Neuronal stem cell (in vitro differentiated cells): ENCODE measurements around the gene SERPINB5. TPM values are rescaled to one million over a fixed set of nuclear protein-coding genes. Genes with fewer than 3 reads are reported as not detected.

Experiments
- DNase-seq: peaks from one replicate; pipeline ENCODE4 v3.0.0-alpha.2; 2013; ENCODE audit warnings: low spot score
- H2AFZ ChIP-seq: one replicate; pipeline ENCODE4 v1.6.1; 2013; ENCODE audit warnings: mild to moderate bottlenecking, low read length, inconsistent platforms
- H2AK5ac ChIP-seq: 2 replicates; pipeline ENCODE4 v1.6.1; 2013; ENCODE audit warnings: low read depth, mild to moderate bottlenecking, inconsistent platforms, low read length, moderate library complexity, mixed read lengths
- H2BK120ac ChIP-seq: 2 replicates; pipeline ENCODE4 v1.6.1; 2013; ENCODE audit warnings: low read depth, mild to moderate bottlenecking, inconsistent platforms, low read length, moderate library complexity, mixed read lengths
- H2BK12ac ChIP-seq: one replicate; pipeline ENCODE4 v1.6.1; 2013; ENCODE audit warnings: low read length, inconsistent platforms
- H2BK15ac ChIP-seq: 2 replicates; pipeline ENCODE4 v1.6.1; 2013; ENCODE audit warnings: mild to moderate bottlenecking, low read length, inconsistent platforms, mixed read lengths
- H2BK5ac ChIP-seq: one replicate; pipeline ENCODE4 v1.6.1; 2013; ENCODE audit warnings: inconsistent platforms, mild to moderate bottlenecking, low read length, moderate library complexity
- H3K14ac ChIP-seq: one replicate; pipeline ENCODE4 v1.6.1; 2013; ENCODE audit warnings: low read length, inconsistent platforms
- H3K18ac ChIP-seq: 2 replicates; pipeline ENCODE4 v1.6.1; 2013; ENCODE audit warnings: low read length, inconsistent platforms
- H3K23ac ChIP-seq: 2 replicates; pipeline ENCODE4 v1.6.1; 2013; ENCODE audit warnings: low read depth, mild to moderate bottlenecking, mixed read lengths, low read length, inconsistent platforms; ENCODE audit not compliant: poor library complexity
- H3K27ac ChIP-seq: replicated peaks from 3 replicates; pipeline ENCODE4 v1.5.1; 2013; ENCODE audit warnings: low read length, inconsistent platforms
- H3K27me3 ChIP-seq, 3 experiments: 2 replicates each; pipeline ENCODE4 v1.6.1; 2013; ENCODE audit warnings: low read length in 3 of 3, mild to moderate bottlenecking in 2 of 3, inconsistent platforms in 1 of 3, low read depth in 1 of 3, mixed read lengths in 1 of 3, moderate library complexity in 1 of 3; ENCODE audit not compliant: control insufficient read depth in 3 of 3, insufficient read depth in 3 of 3
- H3K36me3 ChIP-seq, 2 donors: replicated peaks in 1 of 2; 2 replicates each; pipeline ENCODE4 v1.6.1; 2013; ENCODE audit warnings: low read length in 2 of 2; ENCODE audit not compliant: control insufficient read depth in 2 of 2, insufficient read depth in 2 of 2
- H3K4ac ChIP-seq: 2 replicates; pipeline ENCODE4 v1.6.1; 2013; ENCODE audit warnings: inconsistent platforms, mild to moderate bottlenecking, low read length, moderate library complexity
- H3K4me1 ChIP-seq, 2 donors: 1 replicate in 1 of 2; 2 replicates in 1 of 2; pipeline ENCODE4 v1.6.1; 2013; ENCODE audit warnings: low read length in 2 of 2, low read depth in 1 of 2; ENCODE audit not compliant: control insufficient read depth in 2 of 2, insufficient read depth in 1 of 2
- H3K4me2 ChIP-seq: one replicate; pipeline ENCODE4 v1.6.1; 2013; ENCODE audit warnings: mild to moderate bottlenecking, low read length, inconsistent platforms; ENCODE audit not compliant: insufficient read depth, poor library complexity, severe bottlenecking
- H3K4me3 ChIP-seq, 2 donors: 2 replicates each; pipeline ENCODE4 v1.5.1; 2013; ENCODE audit warnings: low read length in 2 of 2, mild to moderate bottlenecking in 2 of 2, inconsistent platforms in 1 of 2, moderate library complexity in 1 of 2
- H3K79me1 ChIP-seq: one replicate; pipeline ENCODE4 v1.6.1; 2013; ENCODE audit warnings: low read depth, mild to moderate bottlenecking, inconsistent platforms, low read length, moderate library complexity
- H3K9ac ChIP-seq: one replicate; pipeline ENCODE4 v1.6.1; 2013; ENCODE audit warnings: mild to moderate bottlenecking, low read depth, low read length, inconsistent platforms; ENCODE audit not compliant: poor library complexity
- H3K9me3 ChIP-seq, 2 donors: replicated peaks in 1 of 2; 2 replicates each; pipeline versions ENCODE3 to v1.6.1; 2013; ENCODE audit warnings: low read length in 2 of 2, mild to moderate bottlenecking in 2 of 2, inconsistent platforms in 1 of 2, low read depth in 1 of 2, mixed read lengths in 1 of 2, moderate library complexity in 1 of 2; ENCODE audit not compliant: control insufficient read depth in 2 of 2, insufficient read depth in 1 of 2
- H4K8ac ChIP-seq: one replicate; pipeline ENCODE4 v1.6.1; 2013; ENCODE audit warnings: low read depth, mild to moderate bottlenecking, inconsistent platforms, low read length, moderate library complexity
- H4K91ac ChIP-seq: one replicate; pipeline ENCODE4 v1.6.1; 2013; ENCODE audit warnings: low read length, low read depth, mild to moderate bottlenecking, inconsistent platforms; ENCODE audit not compliant: poor library complexity
- WGBS, 2 donors: extraction: QIAGEN DNeasy Blood & Tissue Kit; methylation state at CpG; one replicate each; pipeline ENCODE4 v1.1.7; 2013; ENCODE audit warnings: missing lambda C conversion rate in 2 of 2, mixed read lengths in 1 of 2; ENCODE audit not compliant: insufficient read length in 2 of 2, insufficient replicate concordance in 1 of 2; ENCODE audit errors: extremely low coverage in 2 of 2; 5-methylcytosine and 5-hydroxymethylcytosine counted together
- polyA plus RNA-seq, 2 experiments: library from polyadenylated mRNA; stranded (reverse); fragments of 200-250 nt; gene quantifications; one replicate each; pipeline ENCODE4 v1.2.3, GENCODE V29; 2013

The SERPINB5 gene
- not detected for polyA plus RNA-seq (2013, experiment 1 of 2)
- polyA plus RNA-seq (2013, experiment 2 of 2): not detected

GRCh38 chr18:63476668-63477067 lies at the start of gene SERPINB5:
Gene SERPINB5 (plus strand): TSS chr18:63476958. CDS start chr18:63484429, 7,471 bp downstream.
- no peak within 1 kb of the TSS for H2BK120ac ChIP-seq

GRCh38 chr18:63427558-63427957 lies 49.2 kb upstream of the SERPINB5 start:
- H2BK12ac ChIP-seq: no peak overlapping the region
- H3K27me3 ChIP-seq: peaks cover 0 to 9% (median 0%) of the 10 kb centered on the region in 3 experiments
- H2AK5ac ChIP-seq: no peak overlapping the region
- H3K36me3 ChIP-seq: no peaks in the 10 kb centered on the region
- no peak overlapping the region for H2BK120ac ChIP-seq
- DNase-seq: no peak
- WGBS, 2 donors: no CpG with 5 or more reads among the region's 4 CpGs
- H4K8ac ChIP-seq: no peak overlapping the region
- H2BK5ac ChIP-seq: no peak overlapping the region
- H3K27ac ChIP-seq: no peak overlapping the region
- no peak overlapping the region for H3K4ac ChIP-seq
- no peaks in the 10 kb centered on the region for H3K4me1 ChIP-seq
- no peak overlapping the region for H3K23ac ChIP-seq
- H4K91ac ChIP-seq: no peak overlapping the region
- H2BK15ac ChIP-seq: no peak overlapping the region
- H3K9ac ChIP-seq: no peak overlapping the region
- H2AFZ ChIP-seq: peak overlapping the region; percentile 9
- no peak overlapping the region for H3K14ac ChIP-seq
- no peaks in the 10 kb centered on the region for H3K79me1 ChIP-seq
- no peak overlapping the region for H3K4me3 ChIP-seq
- peaks cover 0 to 2% of the 10 kb centered on the region in 2 donors for H3K9me3 ChIP-seq
- no peak overlapping the region for H3K18ac ChIP-seq
- no peak overlapping the region for H3K4me2 ChIP-seq

More at GRCh38 chr18:63476668-63477067, at the start of gene SERPINB5:
- H3K79me1 ChIP-seq: no peaks in the 10 kb centered on the region
- no peak within 1 kb of the TSS for H3K18ac ChIP-seq
- H4K8ac ChIP-seq: no peak within 1 kb of the TSS
- no peaks in the 10 kb centered on the region for H3K4me1 ChIP-seq
- H2BK5ac ChIP-seq: no peak within 1 kb of the TSS
- no peak within 1 kb of the TSS for H3K23ac ChIP-seq
- H3K4ac ChIP-seq: no peak within 1 kb of the TSS
- no peaks in the 10 kb centered on the region for H3K36me3 ChIP-seq
- no peak within 1 kb of the TSS for H2AFZ ChIP-seq
- H2BK12ac ChIP-seq: no peak within 1 kb of the TSS
- peaks cover 0 to 5% (median 0%) of the 10 kb centered on the region in 3 experiments for H3K27me3 ChIP-seq
- no peak within 1 kb of the TSS for H2AK5ac ChIP-seq
- H3K9ac ChIP-seq: no peak within 1 kb of the TSS
- no peak within 1 kb of the TSS for H2BK15ac ChIP-seq
- WGBS, 2 donors: no CpG with 5 or more reads among the region's 21 CpGs
- H3K27ac ChIP-seq: no peak within 1 kb of the TSS
- no peak within 1 kb of the TSS for H3K14ac ChIP-seq
- no peak within 1 kb of the TSS for H3K4me2 ChIP-seq
- H4K91ac ChIP-seq: no peak within 1 kb of the TSS
- no peak for DNase-seq
- no peaks in the 10 kb centered on the region for H3K9me3 ChIP-seq
- H3K4me3 ChIP-seq: no peak within 1 kb of the TSS

GRCh38 chr18:63430526-63430925 lies 46.2 kb upstream of the SERPINB5 start:
- Histone ChIP-seq H3K23ac (no peak overlapping the region), H2BK120ac (no peak overlapping the region), H2BK15ac (no peak overlapping the region), H2AK5ac (no peak overlapping the region), H2AFZ (no peak overlapping the region), H3K4ac (no peak overlapping the region), H3K4me1 (no peaks in the 10 kb centered on the region), H2BK5ac (no peak overlapping the region), H4K91ac (no peak overlapping the region), H3K36me3 (no peaks in the 10 kb centered on the region), H3K27ac (no peak overlapping the region), H3K4me3 (no peak overlapping the region), H4K8ac (no peak overlapping the region), H3K18ac (no peak overlapping the region), H3K9ac (no peak overlapping the region), H3K4me2 (no peak overlapping the region), H3K27me3 (peaks cover 0 to 30% (median 0%) of the 10 kb centered on the region in 3 experiments), H3K9me3 (peaks cover 0 to 2% of the 10 kb centered on the region in 2 donors), H2BK12ac (no peak overlapping the region), H3K14ac (no peak overlapping the region), H3K79me1 (no peaks in the 10 kb centered on the region)
- DNase-seq: no peak
- WGBS, 2 donors: no CpG with 5 or more reads among the region's 2 CpGs

GRCh38 chr18:63431180-63431579 lies 45.6 kb upstream of the SERPINB5 start:
- WGBS, 2 donors: no CpG with 5 or more reads among the region's 1 CpG
- no peak overlapping the region for H4K8ac ChIP-seq
- no peak overlapping the region for H4K91ac ChIP-seq

More at GRCh38 chr18:63431180-63431579, 45.6 kb upstream of the SERPINB5 start:
- H3K4ac ChIP-seq: no peak overlapping the region
- H3K79me1 ChIP-seq: no peaks in the 10 kb centered on the region
- H2BK5ac ChIP-seq: no peak overlapping the region
- H3K36me3 ChIP-seq: no peaks in the 10 kb centered on the region
- no peak overlapping the region for H2AK5ac ChIP-seq
- H3K23ac ChIP-seq: no peak overlapping the region
- no peak overlapping the region for H3K4me2 ChIP-seq
- no peak overlapping the region for H2AFZ ChIP-seq
- no peak overlapping the region for H2BK120ac ChIP-seq
- H3K27me3 ChIP-seq: peaks cover 0 to 30% (median 0%) of the 10 kb centered on the region in 3 experiments
- no peak for DNase-seq
- H3K4me3 ChIP-seq: no peak overlapping the region
- H3K9me3 ChIP-seq: peaks cover 0 to 2% of the 10 kb centered on the region in 2 donors
- H2BK12ac ChIP-seq: no peak overlapping the region
- no peak overlapping the region for H3K14ac ChIP-seq
- no peaks in the 10 kb centered on the region for H3K4me1 ChIP-seq
- no peak overlapping the region for H3K18ac ChIP-seq
- H3K9ac ChIP-seq: no peak overlapping the region
- no peak overlapping the region for H3K27ac ChIP-seq
- no peak overlapping the region for H2BK15ac ChIP-seq
